SHP77 (cell line): ENCODE results near the gene ZBTB32.

Source experiments
- DNase-seq, 2 experiments: peaks; one replicate each; lab custom pipeline; 2025; lab: John Stamatoyannopoulos, UW

Gene ZBTB32

DNA sequence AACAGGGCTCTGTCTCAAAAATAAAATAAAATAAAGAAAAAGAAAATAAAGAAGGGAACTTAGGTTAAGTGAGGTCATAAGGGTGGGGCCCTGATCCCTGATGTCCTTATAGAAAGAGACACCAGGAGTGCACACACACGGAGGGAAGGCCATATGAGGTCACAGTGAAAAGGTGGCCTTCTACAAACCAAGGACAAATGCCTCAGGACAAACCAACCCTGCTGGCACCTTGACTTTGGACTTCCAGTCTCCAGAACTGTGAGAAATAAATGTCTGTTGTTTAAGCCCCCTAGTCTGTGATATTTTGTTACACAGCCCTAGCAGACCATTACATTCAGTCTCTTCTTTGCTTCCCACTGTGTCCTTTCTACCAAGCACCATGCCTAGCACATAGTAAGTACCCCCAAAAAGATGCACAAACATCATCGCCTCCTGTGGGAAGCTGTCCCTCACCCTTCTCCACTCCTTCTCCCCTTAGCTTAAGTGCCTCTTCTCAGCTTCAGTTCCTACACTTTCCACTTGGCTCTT, 8.4 kb upstream of the ZBTB32 start:
- no peak for DNase-seq

DNA sequence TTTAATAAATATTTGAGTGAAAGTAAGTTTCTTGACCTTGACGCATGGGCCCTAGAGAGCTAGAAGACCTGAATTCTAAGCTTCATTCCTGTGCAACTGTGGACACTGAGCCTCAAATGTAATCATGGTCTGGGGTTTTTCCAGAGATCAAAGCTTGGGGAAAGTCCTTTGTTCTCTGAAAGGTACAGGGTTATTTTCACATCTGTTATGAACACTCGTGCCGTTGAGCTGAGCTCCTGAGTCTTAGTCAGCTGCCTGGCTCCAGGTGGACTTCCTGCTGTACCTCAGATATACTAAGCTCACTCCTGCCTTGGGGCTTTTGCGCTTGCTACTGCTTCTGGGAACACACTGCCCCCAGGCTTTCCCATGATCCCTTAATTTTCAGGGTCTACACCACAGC, 7.5 kb upstream of the ZBTB32 start:
- no peak for DNase-seq

GRCh38 chr19:35702223-35703012, 1.9 kb upstream of the ZBTB32 start:
- peak; percentile 98 to 99 for DNase-seq

DNA sequence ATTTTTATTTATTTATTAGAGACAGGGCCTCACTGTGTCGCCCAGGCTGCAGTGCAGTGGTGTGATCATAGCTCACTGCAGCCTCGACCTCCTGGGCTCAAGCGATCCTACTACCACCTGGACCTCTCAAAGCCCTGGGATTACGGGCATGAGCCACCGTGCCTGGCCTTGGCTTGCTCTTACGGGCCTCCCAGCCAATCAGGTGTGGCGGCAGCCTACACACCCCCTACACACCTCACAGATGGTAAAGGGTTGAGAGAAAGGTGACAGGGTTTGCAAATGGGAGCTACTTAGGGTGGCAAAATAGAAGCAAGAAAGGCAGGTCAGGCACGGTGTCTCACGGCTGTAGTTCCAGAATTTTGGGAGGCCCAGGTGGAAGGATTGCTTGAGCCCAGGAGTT, 1.0 kb upstream of the ZBTB32 start:
- no peak for DNase-seq

- DNase-seq: no peak
Measured at GRCh38 chr19:35708391-35708790, 4.0 kb downstream of the ZBTB32 start.

- DNase-seq: no peak
Measured at GRCh38 chr19:35710784-35711723, 6.7 kb downstream of the ZBTB32 start.

DNA sequence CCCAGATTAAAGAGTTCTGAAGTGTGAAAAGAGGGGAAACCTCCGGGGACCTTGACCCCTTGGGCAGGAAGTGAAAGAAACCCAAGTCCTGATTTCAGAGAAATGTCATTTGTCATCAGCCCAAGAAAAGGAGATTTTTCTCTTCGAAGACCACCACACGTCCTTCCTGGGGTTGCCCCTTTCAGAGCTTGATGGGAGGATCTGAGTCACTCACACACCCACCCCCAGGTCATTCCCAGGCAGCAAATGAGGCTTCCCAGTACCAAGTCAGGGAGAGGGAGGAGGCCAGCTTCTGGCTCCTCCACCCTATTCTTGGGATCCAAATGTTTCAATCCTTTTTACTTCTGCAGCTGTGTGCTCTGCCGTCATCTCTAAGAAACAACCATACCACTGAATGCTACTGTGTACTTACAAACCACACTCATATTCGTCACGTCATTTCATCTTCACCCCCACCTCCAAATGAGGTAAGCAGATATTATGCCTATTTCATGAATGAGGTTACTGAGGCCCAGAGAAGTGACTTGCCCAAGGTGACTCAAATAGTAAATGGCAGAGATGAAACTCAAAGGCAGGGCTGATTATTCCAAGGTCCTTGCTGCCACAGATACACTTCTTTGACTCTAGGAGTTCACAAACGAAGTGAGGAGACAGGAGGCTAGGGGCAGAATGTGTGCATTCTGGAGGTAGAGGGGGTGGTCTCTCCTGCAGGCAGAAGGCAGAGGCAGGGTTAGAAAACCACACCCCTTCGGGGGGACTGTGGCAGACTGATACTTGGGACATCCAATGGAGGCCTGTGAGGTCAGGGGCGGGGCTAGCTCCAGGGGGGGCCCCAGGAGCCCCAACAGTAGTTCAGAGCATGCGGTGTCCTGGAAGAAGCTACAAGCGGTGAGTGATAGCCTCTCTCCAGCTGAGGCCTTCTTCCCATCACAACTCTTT, 8.5 kb downstream of the ZBTB32 start:
- DNase-seq: no peak

GRCh38 chr19:35713506-35713850, 9.1 kb downstream of the ZBTB32 start:
- no peak for DNase-seq

GRCh38 chr19:35713904-35714495, 9.6 kb downstream of the ZBTB32 start:
- DNase-seq: no peak

DNA sequence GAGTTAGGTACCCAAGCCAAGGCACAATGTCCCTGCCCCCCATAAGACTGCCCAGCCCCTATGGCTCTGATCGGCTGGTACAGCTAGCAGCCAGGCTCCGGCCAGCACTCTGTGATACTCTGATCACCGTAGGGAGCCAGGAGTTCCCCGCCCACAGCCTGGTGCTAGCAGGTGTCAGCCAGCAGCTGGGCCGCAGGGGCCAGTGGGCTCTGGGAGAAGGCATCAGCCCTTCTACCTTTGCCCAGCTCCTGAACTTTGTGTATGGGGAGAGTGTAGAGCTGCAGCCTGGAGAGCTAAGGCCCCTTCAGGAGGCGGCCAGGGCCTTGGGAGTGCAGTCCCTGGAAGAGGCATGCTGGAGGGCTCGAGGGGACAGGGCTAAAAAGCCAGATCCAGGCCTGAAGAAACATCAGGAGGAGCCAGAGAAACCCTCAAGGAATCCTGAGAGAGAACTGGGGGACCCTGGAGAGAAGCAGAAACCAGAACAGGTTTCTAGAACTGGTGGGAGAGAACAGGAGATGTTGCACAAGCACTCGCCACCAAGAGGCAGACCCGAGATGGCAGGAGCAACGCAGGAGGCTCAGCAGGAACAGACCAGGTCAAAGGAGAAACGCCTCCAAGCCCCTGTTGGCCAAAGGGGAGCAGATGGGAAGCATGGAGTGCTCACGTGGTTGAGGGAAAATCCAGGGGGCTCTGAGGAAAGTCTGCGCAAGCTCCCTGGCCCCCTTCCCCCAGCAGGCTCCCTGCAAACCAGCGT, 10.4 kb downstream of the ZBTB32 start:
- DNase-seq: no peak

DNA sequence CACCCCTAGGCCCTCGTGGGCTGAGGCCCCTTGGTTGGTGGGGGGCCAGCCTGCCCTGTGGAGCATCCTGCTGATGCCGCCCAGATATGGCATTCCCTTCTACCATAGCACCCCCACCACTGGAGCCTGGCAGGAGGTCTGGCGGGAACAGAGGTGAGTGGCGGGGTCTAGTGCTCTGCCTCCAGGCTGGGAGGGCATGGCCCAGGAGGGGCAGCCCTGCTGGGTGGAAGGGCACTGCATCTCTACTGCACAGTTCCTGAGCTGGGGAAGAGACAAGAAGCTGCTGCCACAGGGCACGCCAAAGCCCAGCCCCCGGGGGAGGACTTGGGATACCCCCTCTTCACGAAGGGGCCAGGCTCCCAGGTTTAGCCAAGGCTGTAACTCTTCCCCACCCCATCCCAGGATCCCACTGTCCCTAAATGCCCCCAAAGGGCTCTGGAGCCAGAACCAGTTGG, 11.0 kb downstream of the ZBTB32 start:
- DNase-seq: no peak

GRCh38 chr19:35715981-35716800, 11.8 kb downstream of the ZBTB32 start:
- peak in 1 of 2 experiments; percentile 29 for DNase-seq

GRCh38 chr19:35716801-35717664, 12.7 kb downstream of the ZBTB32 start:
- peak; percentile 72 to 86 for DNase-seq

DNA sequence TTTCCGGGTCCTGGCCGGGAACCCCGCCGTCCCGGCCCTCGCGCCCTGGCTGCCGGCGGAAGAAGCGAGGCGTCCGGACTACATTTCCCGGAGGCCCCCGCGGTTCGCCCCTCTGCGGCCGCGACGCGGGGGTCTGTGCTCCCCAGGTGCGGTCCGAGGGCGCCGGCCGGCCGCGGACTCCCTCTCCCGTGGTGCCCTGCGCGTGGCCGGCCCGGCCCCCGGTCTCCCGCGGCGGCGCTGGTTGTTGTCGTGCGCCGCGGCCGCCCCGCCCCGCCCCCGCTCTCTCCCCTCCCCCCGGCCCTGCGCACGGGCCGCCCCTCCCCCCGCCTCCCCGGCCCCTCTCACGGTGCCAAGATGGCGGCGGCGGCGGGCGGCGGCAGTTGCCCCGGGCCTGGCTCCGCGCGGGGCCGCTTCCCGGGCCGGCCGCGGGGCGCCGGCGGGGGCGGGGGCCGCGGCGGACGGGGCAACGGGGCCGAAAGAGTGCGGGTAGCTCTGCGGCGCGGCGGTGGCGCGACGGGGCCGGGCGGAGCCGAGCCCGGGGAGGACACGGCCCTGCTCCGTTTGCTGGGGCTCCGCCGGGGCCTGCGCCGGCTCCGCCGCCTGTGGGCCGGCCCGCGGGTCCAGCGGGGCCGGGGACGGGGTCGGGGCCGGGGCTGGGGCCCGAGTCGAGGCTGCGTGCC, 13.4 kb downstream of the ZBTB32 start, which contains the start of gene KMT2B:
KMT2B (plus strand) TSS at position 339 of the 680 bp plus-strand sequence; CDS start at position 355, 16 bp downstream.
- peak; percentile 93 to 95 for DNase-seq

- no peak for DNase-seq
Measured at GRCh38 chr19:35718345-35719041, 14.1 kb downstream of the ZBTB32 start.

GRCh38 chr19:35719402-35720162, 15.2 kb downstream of the ZBTB32 start:
- no peak for DNase-seq

GRCh38 chr19:35720163-35720524, 15.8 kb downstream of the ZBTB32 start:
- DNase-seq: no peak
